Neural progenitor cell (in vitro differentiated cells): ENCODE measurements around the gene CTR9.

Experiments
- CTCF ChIP-seq: fragments of 200-600 bp; sonication (generic); IDR thresholded peaks from 2 replicates; pipeline ENCODE4 v1.5.1; 2017; ENCODE audit warnings: antibody characterized with exemption, mild to moderate bottlenecking
- EZH2 ChIP-seq: fragments of 200-600 bp; sonication (generic); IDR thresholded peaks from 2 replicates; pipeline ENCODE4 v1.6.1; 2017; ENCODE audit warnings: antibody characterized with exemption, mild to moderate bottlenecking, moderate library complexity

- no peak for TF ChIP-seq CTCF
- TF ChIP-seq EZH2 = no peak
Observed at GRCh38 chr11:10808235-10808552, 57.1 kb downstream of the CTR9 start.
